HG02588 (cell line): ENCODE data around the gene IFNA13.

Experiments used
- ATAC-seq: cut with Tn5 transposase; IDR thresholded peaks from one replicate; pipeline ENCODE4 v1.9.1; 2021; ENCODE audit warnings: mild to moderate bottlenecking, moderate library complexity; ENCODE audit not compliant: unreplicated experiment

The IFNA13 gene

DNA sequence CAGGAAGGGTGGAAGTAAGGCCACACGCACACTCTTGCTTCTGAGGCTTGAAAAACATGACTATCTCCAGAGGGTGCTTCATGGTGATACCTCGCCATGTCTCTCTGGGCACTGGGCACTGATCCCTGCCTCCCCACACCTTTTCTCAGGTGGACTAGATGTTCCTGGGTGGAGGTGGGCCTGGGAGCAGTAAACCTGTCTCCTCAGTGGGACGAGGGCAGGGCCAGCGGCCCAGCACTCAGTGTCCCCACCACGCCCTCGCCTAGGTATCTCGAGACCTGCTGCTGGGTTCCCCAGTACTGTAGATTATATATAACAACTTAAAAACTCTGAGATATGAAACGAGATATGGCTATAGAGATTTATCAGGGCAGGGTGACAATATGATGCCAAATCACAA, 5.6 kb downstream of the IFNA13 start:
- no peak for ATAC-seq

GRCh38 chr9:21357479-21358460, 10.1 kb downstream of the IFNA13 start:
- ATAC-seq, result peak; percentile 88

DNA sequence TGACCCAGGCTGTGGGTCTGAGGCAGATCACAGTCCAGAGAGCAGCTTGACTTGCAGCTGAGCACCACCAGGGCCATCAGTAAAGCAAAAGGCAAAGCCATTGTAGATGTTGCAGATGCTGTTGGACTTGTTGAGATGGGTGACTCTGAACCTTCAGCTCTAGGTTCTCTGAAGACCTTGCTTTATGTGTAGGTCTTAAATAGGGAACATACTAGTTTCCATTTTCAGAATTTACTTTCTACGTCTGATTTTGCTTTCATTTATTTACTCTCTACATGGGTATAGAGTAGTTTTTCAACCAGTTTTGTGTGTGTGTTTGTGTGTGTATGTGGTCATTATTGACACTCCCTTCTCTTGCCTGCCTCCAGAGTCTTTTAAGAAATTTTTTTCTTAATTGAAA, 17.1 kb downstream of the IFNA13 start, which contains the start of gene IFNA6:
Gene IFNA6 (minus strand): TSS at position 101 of the 400 bp plus-strand sequence. CDS start 0 bp downstream, at position 101.
- ATAC-seq, result no peak

DNA sequence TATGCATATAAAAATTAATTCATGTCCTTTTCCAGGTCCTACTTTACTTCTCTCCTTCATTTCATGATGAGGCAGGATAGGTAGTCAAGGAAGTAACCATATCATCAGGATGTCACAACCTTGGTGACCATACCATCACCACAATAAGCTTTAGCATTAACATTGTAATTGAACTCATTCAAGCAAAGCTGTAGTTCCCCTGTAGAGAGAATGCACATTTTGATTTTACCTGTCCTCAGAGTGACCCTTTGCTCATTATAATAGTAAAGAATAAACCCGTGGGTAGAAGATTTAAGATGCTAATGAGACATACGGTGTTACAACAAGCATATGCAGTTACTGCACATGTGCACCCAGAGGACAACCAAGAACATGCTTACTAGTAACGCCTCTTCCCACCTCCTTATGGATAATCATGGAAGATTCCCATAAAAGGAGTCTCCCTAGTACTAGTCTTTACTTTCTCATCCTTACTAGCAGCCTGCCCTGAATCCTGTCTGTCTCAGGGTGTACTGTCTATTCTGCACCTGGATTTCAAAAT, 19.4 kb downstream of the IFNA13 start:
- ATAC-seq, result no peak

- no peak for ATAC-seq
Observed at GRCh38 chr9:21340735-21341134, 27.1 kb downstream of the IFNA13 start.

- ATAC-seq, result no peak
Observed at GRCh38 chr9:21336457-21336856, 31.4 kb downstream of the IFNA13 start.

DNA sequence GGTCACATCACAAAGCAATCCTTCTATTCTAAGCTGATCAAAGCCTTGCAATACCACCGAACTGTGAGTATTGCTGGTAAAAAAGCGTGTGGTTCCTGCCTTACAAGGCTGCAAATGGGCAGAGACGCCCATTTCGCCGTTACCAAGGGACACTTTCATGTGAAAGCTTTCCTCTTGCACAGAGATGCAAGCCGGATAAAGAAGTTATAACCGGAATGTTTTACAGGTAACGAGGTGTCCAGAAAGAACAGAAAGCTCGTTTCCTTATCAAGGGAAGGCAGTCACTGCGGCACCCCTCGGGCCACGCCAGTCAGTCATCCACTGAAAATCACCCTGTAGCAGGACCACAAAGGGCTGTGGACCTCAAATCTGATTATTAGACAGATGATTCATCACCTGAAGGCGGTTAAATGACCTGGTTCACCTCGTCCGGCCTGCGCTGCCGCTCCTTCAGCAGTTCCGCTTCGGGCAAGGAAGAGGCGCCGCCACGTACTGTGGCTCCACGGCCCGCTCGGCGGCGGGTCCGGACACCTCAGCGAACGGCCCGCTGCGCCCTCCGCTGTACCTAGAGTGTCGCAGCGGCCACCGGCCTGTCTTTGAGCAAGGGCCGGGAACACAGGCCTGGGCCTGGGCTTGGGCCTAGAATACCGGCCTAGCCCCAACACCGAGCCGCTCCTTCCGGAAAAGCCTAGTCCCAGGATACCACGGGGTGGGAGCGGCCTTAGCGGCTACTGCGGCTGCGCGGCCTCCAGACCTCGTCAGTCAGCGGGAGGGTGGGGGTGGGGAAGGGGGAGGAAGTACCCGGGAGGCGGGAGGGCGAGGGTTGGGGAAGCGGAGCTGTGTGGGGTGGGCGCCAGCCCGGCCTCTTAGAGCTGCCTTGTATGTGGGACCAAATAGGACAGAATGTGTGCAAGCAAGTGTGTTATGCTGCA, 32.9 kb downstream of the IFNA13 start, which contains the start of gene KLHL9:
Gene KLHL9 (minus strand): TSS at position 704 of the 932 bp plus-strand sequence. CDS start 545 bp downstream, at position 159.
- peak; percentile 95 for ATAC-seq

DNA sequence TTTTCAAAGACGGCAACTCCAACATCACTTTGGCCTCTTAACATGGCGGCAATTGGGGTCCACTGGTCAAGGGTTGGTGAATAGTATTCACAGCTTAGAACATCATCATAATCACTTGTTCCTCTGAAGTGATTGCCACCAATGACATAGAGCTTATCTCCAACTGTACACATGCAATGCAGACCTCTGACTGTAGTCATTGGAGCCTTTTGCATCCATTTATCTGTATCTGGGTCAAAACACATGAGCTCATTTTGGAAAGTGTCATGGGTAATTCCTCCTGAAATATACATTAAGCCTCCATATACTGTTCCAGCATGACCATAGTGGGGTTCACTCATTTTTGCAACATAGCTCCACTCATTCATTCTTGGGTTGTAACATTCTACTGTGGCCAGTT, 34.6 kb downstream of the IFNA13 start:
- ATAC-seq, result no peak

DNA sequence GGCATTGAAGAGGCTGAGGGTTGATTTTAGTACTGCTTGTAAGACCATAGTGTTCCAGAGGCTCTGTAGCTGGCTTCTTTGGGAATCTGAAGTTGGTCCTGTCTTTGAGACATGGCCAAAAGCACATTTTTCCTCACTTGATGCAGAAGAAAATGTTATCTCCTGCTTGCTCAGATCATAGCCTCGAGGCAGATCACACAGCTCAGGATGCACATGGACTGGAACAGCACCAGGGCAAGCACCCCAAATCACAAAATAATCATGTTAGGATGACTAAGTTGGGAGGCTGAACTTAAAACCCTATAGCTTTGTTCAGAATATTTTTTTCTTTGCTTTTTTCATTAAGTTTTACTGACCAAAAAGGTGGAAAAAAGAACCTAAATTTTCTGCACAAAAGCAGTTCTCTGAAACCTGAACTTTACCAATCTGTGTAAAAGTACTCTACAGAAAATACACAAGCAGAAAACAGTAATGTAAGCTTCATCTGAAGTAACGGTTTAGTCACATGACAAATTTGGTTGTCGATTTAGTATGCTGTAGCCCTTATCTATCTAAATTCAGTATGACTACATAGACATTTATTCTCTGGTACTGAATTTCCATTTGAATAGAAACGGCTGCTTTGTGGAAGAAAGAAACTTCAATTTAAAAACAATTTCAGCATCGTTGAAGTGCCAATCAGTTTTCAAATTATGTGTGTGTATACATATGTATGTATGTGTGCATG, 36.0 kb downstream of the IFNA13 start:
- ATAC-seq, result no peak

GRCh38 chr9:21326526-21327139, 41.2 kb downstream of the IFNA13 start:
- ATAC-seq, result peak; percentile 83

DNA sequence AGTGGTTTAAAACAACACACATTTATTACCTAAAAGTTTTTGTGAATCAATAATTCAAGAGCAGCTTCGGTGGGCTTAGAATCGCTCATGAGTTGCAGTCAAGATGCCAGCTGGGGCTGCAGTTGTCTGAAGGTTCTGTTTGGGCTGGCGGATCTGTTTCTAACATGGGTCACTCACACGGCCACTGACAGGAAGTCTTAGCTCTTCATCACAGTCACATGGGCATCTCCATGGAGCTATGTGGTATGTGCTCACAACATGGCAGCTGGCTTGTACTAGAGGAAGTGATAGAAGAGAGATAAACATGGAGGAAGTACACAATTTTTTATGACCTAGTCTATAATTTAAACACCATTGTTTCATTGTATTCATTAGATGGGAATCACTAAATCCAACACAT, 43.8 kb downstream of the IFNA13 start:
- no peak for ATAC-seq

GRCh38 chr9:21322911-21323461, 44.9 kb downstream of the IFNA13 start:
- no peak for ATAC-seq

- no peak for ATAC-seq
Observed at GRCh38 chr9:21320465-21320864, 47.4 kb downstream of the IFNA13 start.

DNA sequence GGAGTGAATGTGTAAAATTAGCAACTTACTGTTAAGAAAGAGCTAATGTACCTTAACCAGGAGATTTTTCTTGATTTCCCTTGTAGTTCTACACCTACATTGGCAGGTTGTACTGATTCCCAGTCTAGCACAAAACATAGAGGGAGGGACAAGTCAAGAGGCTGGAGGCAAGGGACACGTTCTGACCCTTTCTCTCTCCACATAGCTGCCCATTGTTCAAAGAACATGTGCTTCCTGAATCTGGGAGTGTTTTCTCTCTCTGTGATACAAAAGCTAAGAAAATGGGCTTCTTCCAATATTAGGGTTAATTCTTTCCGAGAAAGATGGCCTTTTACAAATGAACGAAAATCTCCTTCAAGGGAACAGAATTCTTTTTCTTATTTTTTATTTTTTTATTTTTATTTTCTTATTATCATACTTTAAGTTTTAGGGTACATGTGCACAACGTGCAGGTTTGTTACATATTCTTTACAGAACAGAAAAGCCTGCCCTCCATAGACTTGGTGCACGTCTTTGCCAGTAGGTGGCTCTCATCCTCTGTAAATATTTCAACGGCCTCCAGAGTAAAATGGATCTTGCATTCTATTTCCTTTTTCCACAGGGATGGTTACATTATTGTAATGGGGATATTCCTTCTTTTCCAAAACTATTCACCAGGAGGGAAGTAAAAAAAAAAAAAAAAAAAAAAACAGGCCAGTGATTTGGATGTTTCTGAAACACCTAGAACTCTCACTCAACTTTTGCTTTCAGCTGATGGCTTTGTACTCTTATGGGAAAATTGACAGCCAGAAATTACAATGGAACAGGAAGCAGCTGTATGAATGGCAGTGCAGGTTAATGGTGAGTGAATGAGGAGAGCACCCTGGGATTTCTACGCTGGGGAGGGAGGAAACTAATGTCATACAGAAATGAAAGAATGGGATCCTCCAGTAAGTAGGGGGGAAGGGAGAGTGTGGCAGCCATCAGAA, 49.6 kb downstream of the IFNA13 start:
- no peak for ATAC-seq
